GM12874 (cell line): ENCODE measurements around the gene DUSP2.

Experiments used
- TF ChIP-seq, protein P1 (sequence below): IDR thresholded peaks from 2 replicates; pipeline ENCODE4 v1.5.1; 2011; ENCODE audit warnings: low read depth, mild to moderate bottlenecking, control low read depth, low read length, moderate library complexity; ENCODE audit not compliant: insufficient read depth

The DUSP2 gene

DNA sequence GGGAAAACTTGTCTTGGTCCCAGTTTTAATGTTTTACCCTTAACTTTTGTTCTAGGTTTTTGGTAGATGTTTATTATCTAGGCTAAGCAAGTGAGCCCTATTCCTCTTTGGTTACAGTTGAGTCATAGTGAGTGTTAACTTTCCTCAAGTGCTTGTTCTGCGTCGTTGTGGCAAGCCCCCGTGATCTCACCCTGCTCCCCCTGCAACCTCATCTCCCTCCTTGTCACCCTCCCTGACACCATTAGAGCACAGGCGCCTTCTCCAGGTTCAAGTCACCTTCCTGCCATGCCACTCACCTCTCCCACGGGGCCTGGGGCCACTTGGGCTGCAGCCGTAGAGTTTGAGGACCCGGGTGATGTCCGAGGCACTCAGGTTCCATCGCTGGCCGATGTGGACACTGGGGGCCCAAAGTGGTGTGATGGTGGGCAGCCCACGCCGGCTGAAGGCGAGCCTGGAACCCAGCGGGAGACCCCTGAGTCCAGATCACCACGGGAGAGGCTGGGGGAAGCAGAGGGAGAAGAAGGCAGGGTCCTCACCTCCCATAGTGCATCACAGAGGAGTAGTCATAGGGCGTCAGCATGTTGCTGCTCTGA is 15.6 kb downstream of the DUSP2 start:
- TF ChIP-seq, protein P1, sequence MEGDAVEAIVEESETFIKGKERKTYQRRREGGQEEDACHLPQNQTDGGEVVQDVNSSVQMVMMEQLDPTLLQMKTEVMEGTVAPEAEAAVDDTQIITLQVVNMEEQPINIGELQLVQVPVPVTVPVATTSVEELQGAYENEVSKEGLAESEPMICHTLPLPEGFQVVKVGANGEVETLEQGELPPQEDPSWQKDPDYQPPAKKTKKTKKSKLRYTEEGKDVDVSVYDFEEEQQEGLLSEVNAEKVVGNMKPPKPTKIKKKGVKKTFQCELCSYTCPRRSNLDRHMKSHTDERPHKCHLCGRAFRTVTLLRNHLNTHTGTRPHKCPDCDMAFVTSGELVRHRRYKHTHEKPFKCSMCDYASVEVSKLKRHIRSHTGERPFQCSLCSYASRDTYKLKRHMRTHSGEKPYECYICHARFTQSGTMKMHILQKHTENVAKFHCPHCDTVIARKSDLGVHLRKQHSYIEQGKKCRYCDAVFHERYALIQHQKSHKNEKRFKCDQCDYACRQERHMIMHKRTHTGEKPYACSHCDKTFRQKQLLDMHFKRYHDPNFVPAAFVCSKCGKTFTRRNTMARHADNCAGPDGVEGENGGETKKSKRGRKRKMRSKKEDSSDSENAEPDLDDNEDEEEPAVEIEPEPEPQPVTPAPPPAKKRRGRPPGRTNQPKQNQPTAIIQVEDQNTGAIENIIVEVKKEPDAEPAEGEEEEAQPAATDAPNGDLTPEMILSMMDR, result no peak

DNA sequence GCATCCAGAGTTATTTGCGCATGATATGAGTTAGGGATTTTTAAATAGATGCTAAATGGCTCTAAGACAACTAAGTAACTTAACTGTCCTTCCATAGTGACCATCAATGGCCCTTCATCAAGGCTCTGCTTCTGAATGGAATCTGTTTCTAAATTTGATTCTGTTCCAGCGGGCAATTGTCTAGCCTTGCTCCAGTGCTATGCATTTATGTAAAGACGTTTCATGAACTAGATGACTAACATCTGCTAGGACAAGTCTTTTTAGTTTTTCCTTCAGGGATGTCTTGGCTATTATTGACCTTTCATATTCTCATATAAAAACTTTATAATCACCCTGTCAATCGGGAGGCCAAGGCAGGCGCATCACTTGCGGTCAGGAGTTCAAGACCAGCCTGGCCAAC is 16.8 kb downstream of the DUSP2 start:
- TF ChIP-seq, protein P1, result no peak

GRCh38 chr2:96124406-96125265 is 20.6 kb downstream of the DUSP2 start:
- TF ChIP-seq, protein P1, result no peak

- TF ChIP-seq, protein P1, result no peak
Measured at GRCh38 chr2:96123936-96124335, 21.3 kb downstream of the DUSP2 start.

DNA sequence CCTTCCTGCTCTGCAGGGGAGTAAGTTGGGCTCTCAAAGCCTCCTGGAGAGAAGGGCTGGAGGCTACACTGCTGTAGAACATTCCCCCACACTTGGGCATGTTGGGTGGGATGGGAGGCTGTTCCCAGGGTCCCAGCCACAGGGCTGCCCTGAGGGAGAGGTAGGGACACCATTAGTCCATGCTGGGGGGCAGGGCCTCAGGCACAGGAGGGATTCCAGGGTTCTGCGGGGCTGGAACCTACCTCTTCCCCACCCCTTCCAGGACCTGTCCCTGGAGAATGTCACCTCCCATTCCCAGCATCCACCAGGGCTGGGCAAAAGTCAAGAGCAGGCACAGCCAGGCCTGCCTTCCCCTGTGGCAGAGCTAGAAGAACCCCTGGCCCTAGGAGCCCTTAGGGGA is 21.9 kb downstream of the DUSP2 start:
- TF ChIP-seq, protein P1, result no peak

DNA sequence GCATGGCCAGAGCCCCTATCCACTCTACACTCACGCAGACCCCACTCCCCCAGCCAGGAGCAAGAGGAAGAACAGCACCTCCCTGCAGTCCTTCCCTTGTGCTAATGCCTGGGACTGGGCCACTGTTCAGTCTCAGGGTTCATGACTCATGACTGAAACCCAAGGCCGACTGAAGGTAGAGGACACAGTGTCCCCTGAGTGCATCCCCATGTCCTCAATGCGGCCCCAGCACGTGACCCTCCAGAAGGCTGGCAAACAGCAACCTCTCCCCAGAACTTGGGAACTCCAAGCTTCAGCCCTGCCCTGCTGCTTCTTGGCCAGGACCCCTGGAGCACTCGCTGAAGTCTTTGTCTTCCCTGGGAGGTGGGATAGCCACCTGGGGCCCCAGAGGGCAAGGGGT is 22.8 kb downstream of the DUSP2 start:
- TF ChIP-seq, protein P1, result no peak

DNA sequence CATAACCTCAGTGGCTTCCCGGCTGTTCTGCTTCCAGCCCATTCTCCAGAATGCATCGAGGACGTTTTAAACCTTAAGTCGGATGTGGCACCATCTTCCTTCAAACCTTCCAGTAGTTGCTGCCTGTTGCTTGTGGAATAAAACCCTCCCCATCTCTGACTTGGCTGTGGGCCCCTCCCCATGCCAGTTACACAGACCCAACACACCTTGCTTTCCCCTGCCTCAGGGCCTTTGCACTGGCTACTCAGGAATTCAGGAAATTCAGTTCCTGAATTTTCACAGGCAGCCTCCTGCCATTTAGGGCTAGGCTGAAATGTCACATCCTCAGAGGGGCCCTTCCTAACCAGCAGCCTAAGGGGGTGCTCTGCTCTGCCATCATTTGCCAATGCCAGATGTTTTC is 23.8 kb downstream of the DUSP2 start:
- TF ChIP-seq, protein P1, result no peak
